GM12801 (cell line): ENCODE measurements around the gene SEZ6L.

Experiments used
- CTCF ChIP-seq: IDR thresholded peaks from one replicate; pipeline ENCODE4 v1.5.1; 2011; ENCODE audit warnings: control low read depth; ENCODE audit not compliant: insufficient read length; ENCODE audit errors: extremely low read depth

SEZ6L gene

GRCh38 chr22:26265909-26266308 is 96.6 kb downstream of the SEZ6L start:
- no peak for TF ChIP-seq CTCF

- TF ChIP-seq CTCF: no peak
Observed at GRCh38 chr22:26267856-26268255, 98.6 kb downstream of the SEZ6L start.

GRCh38 chr22:26269572-26269971 is 100.3 kb downstream of the SEZ6L start:
- no peak for TF ChIP-seq CTCF

GRCh38 chr22:26271427-26271826 is 102.2 kb downstream of the SEZ6L start:
- no peak for TF ChIP-seq CTCF

- no peak for TF ChIP-seq CTCF
Observed at GRCh38 chr22:26273011-26273675, 103.9 kb downstream of the SEZ6L start.

- TF ChIP-seq CTCF: no peak
Observed at GRCh38 chr22:26276529-26277160, 107.4 kb downstream of the SEZ6L start.

- TF ChIP-seq CTCF: no peak
Observed at GRCh38 chr22:26281941-26282340, 112.7 kb downstream of the SEZ6L start.
